OCI-LY7 (cell line): ENCODE data around the gene GABRG3. TPM values are rescaled to one million over a fixed set of nuclear protein-coding genes. Genes with fewer than 3 reads are reported as not detected.

Experiments
- BruUV-seq: library from RNA; stranded (reverse); fragments of 400-500 nt; replicated peaks from 2 replicates; lab custom pipeline; 2021; lab: Mats Ljungman, UMichigan
- CTCF ChIA-PET: fragments of 300-600 bp; sonication (Branson Sonifier 250); formaldehyde crosslinking; loops from one replicate; lab custom pipeline; 2022; ENCODE audit warnings: antibody characterized with exemption; ENCODE audit not compliant: unreplicated experiment; lab: Charles Lee
- POLR2A ChIA-PET: fragments of 300-600 bp; sonication (Branson Sonifier 250); formaldehyde crosslinking; loops from one replicate; lab custom pipeline; 2022; ENCODE audit warnings: antibody characterized with exemption; lab: Charles Lee
- DNase-seq: peaks from one replicate; pipeline ENCODE4 v3.0.0-alpha.2; 2015; ENCODE audit warnings: low spot score
- H2AFZ ChIP-seq: fragments of 200-600 bp; sonication (generic), shearing (Covaris generic); 2 replicates; pipeline ENCODE4 v1.6.1; 2014; ENCODE audit warnings: mild to moderate bottlenecking, antibody characterized with exemption, low read length, moderate library complexity
- H3K27ac ChIP-seq: fragments of 200-600 bp; sonication (generic); 2 replicates; pipeline ENCODE4 v1.5.1; 2014; ENCODE audit warnings: mixed run types, low read depth, mild to moderate bottlenecking, moderate library complexity, low read length, inconsistent platforms; ENCODE audit not compliant: poor library complexity, severe bottlenecking
- H3K36me3 ChIP-seq: fragments of 200-600 bp; sonication (generic); 2 replicates; pipeline ENCODE4 v1.6.1; 2014; ENCODE audit warnings: mild to moderate bottlenecking, antibody characterized with exemption, low read length, moderate library complexity, mixed read lengths; ENCODE audit not compliant: insufficient read depth
- H3K4me1 ChIP-seq: fragments of 200-600 bp; sonication (generic); 2 replicates; pipeline ENCODE4 v1.5.1; 2014; ENCODE audit warnings: mild to moderate bottlenecking, low read length; ENCODE audit not compliant: insufficient read depth, poor library complexity, severe bottlenecking
- H3K4me2 ChIP-seq: fragments of 200-600 bp; sonication (generic); 2 replicates; pipeline ENCODE4 v1.6.1; 2014; ENCODE audit warnings: mild to moderate bottlenecking, low read length
- H3K4me3 ChIP-seq: fragments of 200-600 bp; sonication (generic); 2 replicates; pipeline ENCODE4 v1.5.1; 2014; ENCODE audit warnings: mild to moderate bottlenecking, low read depth, low read length; ENCODE audit not compliant: poor library complexity, severe bottlenecking
- H3K79me2 ChIP-seq: fragments of 200-600 bp; sonication (generic); 2 replicates; pipeline ENCODE4 v1.6.1; 2016; ENCODE audit warnings: low read depth, mild to moderate bottlenecking, low read length, moderate library complexity, mixed read lengths; ENCODE audit not compliant: insufficient read depth
- H3K9me2 ChIP-seq: fragments of 200-600 bp; sonication (generic); 2 replicates; pipeline ENCODE4 v1.6.1; 2016; ENCODE audit warnings: mild to moderate bottlenecking, low read length, mixed read lengths; ENCODE audit not compliant: insufficient read depth
- H3K9me3 ChIP-seq: fragments of 200-600 bp; sonication (generic); 2 replicates; pipeline ENCODE4 v1.6.1; 2014; ENCODE audit warnings: mild to moderate bottlenecking, mixed run types, low read length, mixed read lengths
- H4K20me1 ChIP-seq: fragments of 200-600 bp; sonication (generic); 2 replicates; pipeline ENCODE4 v1.6.1; 2014; ENCODE audit warnings: mild to moderate bottlenecking, antibody characterized with exemption, low read length, moderate library complexity, mixed read lengths; ENCODE audit not compliant: insufficient read depth
- EZH2phosphoT487 ChIP-seq: fragments of 200-600 bp; sonication (generic); IDR thresholded peaks from 2 replicates; pipeline ENCODE4 v1.6.1; 2018; ENCODE audit warnings: low read depth, borderline replicate concordance, mild to moderate bottlenecking, mixed run types, antibody characterized with exemption, low read length, moderate library complexity, mixed read lengths
- intact Hi-C: fragments of 100-400 bp; cut with micrococcal nuclease; formaldehyde crosslinking; loops from one replicate; pipeline ENCODE4 v1.10.0; 2022; ENCODE audit not compliant: unreplicated experiment
- total RNA-seq, 2 experiments: library from RNA; depleted of rRNA in 1 of 2; stranded (reverse); fragments of >200 nt in 1 of 2; shearing (Covaris generic) in 1 of 2; gene quantifications; 2 replicates each; pipeline ENCODE4 v1.2.3, GENCODE V29; 2014 to 2022
- TF ChIP-seq, protein P1 (sequence below): fragments of 200-600 bp; sonication (generic); conservative IDR thresholded peaks from 2 replicates; pipeline ENCODE4 v1.5.1; 2014; ENCODE audit warnings: mild to moderate bottlenecking, antibody characterized with exemption, low read length, moderate library complexity, mixed read lengths

Gene GABRG3
- total RNA-seq, 2 experiments from 2014 or later = not detected

DNA sequence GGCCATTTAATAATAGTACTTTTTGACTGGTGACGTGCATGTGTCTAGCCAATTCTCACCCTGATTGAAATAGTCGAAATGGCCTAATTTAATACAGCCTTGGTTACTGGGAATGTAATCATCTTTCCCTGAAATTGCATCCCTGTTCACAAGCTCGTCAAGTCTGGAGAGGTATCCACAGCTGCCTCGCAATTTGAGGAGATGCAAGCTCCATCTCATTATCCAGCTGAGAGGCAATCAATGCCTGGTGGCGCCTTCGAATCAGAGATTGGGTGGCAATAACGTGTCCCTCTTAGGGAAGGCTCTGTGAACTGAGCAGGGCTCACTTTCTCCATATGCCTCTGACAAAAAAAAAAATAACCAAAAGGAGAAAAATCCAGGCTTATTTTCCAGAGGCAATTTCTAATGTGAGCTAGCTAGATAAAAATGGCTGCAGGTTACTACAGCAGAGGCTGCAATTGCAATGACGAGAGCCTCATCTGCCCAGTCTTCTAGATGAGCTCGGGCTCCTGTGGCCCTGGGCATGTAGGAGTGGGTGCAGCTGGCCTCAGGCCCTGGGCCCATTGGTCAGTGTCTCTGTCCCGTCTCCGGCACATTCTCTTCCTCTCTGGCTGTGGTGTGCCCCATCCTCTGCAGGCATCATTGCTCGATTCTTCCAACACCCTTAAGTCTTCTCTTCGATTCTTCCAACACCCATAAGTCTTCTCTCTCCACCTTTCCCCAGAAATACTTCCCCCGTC lies 487.5 kb downstream of the GABRG3 start:
- H3K9me2 ChIP-seq = no peaks in the 10 kb centered on the region
- no peak overlapping the region for H3K4me3 ChIP-seq
- intact Hi-C loops = no loop called here
- no peaks in the 10 kb centered on the region for H4K20me1 ChIP-seq
- CTCF ChIA-PET = no interaction called here
- no peaks in the 10 kb centered on the region for H3K79me2 ChIP-seq
- TF ChIP-seq, protein P1, sequence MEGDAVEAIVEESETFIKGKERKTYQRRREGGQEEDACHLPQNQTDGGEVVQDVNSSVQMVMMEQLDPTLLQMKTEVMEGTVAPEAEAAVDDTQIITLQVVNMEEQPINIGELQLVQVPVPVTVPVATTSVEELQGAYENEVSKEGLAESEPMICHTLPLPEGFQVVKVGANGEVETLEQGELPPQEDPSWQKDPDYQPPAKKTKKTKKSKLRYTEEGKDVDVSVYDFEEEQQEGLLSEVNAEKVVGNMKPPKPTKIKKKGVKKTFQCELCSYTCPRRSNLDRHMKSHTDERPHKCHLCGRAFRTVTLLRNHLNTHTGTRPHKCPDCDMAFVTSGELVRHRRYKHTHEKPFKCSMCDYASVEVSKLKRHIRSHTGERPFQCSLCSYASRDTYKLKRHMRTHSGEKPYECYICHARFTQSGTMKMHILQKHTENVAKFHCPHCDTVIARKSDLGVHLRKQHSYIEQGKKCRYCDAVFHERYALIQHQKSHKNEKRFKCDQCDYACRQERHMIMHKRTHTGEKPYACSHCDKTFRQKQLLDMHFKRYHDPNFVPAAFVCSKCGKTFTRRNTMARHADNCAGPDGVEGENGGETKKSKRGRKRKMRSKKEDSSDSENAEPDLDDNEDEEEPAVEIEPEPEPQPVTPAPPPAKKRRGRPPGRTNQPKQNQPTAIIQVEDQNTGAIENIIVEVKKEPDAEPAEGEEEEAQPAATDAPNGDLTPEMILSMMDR = no peak
- no peak for TF ChIP-seq EZH2phosphoT487
- no peak overlapping the region for H3K4me2 ChIP-seq
- no peak for DNase-seq
- H3K27ac ChIP-seq = no peak overlapping the region
- H2AFZ ChIP-seq = no peak overlapping the region
- no peaks in the 10 kb centered on the region for H3K36me3 ChIP-seq
- H3K4me1 ChIP-seq = no peaks in the 10 kb centered on the region
- no TSS peak for BruUV-seq
- no peaks in the 10 kb centered on the region for H3K9me3 ChIP-seq
- POLR2A ChIA-PET = interaction anchor here (0.6 to 0.7 kb wide), 2 partner anchors 13 to 235 kb away, joined by 3 read pairs; no protein-coding TSS in a partner anchor

DNA sequence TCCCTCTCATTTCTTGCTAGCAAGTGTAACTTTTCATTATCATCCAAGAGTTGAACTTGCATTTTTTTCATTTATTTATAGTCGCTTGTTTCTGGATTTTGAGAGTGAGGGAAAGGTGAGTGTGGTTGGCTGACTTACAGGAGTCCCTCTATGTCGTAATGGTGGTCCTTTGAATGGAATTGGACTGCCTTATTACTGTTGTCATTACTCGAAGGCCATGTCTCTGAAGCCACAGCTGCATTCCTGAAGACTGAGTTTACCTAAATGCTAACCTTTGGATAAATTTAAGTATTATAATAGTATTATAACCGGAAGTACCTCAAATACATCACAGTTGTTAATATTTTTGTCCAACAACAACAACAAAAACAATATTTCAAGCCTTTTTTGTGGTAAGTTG lies 488.9 kb downstream of the GABRG3 start:
- H3K36me3 ChIP-seq = no peaks in the 10 kb centered on the region
- H3K4me1 ChIP-seq = no peaks in the 10 kb centered on the region
- H3K9me2 ChIP-seq = no peaks in the 10 kb centered on the region
- H3K27ac ChIP-seq = no peak overlapping the region
- no peak overlapping the region for H2AFZ ChIP-seq
- ChIA-PET CTCF (no interaction called here), POLR2A (no interaction called here)
- H3K4me3 ChIP-seq = no peak overlapping the region
- no TSS peak for BruUV-seq
- H4K20me1 ChIP-seq = no peaks in the 10 kb centered on the region
- H3K79me2 ChIP-seq = no peaks in the 10 kb centered on the region
- DNase-seq = no peak
- no peak overlapping the region for H3K4me2 ChIP-seq
- intact Hi-C loops = loop anchor here (10.0 kb wide), 1 partner anchor 65 kb away; no protein-coding TSS in a partner anchor
- H3K9me3 ChIP-seq = 0 out of 2 replicates have a peak, but pooled peaks cover 8% of the 10 kb centered on the region
- TF ChIP-seq EZH2phosphoT487 = no peak
- TF ChIP-seq, protein P1 = no peak

DNA sequence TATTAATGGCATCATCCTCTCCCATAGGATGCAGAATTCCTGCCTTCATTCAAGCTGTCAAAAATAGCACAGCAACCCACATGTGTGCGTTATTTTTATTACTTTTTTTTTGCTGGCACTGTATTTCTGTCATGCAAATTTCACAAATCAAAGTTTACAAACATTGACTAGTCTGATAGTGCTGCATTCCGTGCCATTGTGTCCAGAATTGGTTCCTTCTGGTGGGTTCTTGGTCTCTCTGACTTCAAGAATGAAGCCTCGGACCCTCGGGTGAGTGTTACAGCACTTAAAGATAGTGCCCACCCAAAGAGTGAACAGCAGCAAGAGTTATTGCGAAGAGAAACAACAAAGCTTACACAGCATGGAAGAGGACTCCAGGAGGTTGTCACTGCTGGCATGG lies 490.2 kb downstream of the GABRG3 start:
- DNase-seq = no peak
- CTCF ChIA-PET = no interaction called here
- H3K4me3 ChIP-seq = no peak overlapping the region

More for the DNA sequence above, 490.2 kb downstream of the GABRG3 start:
- Histone ChIP-seq H2AFZ (no peak overlapping the region), H3K4me1 (no peaks in the 10 kb centered on the region), H3K27ac (no peak overlapping the region), H4K20me1 (no peaks in the 10 kb centered on the region), H3K9me2 (no peaks in the 10 kb centered on the region), H3K9me3 (0 out of 2 replicates have a peak, but pooled peaks cover 8% of the 10 kb centered on the region), H3K36me3 (no peaks in the 10 kb centered on the region), H3K79me2 (no peaks in the 10 kb centered on the region), H3K4me2 (no peak overlapping the region)
- POLR2A ChIA-PET = no interaction called here
- intact Hi-C loops = loop anchor here (10.0 kb wide), 1 partner anchor 64 kb away; no protein-coding TSS in a partner anchor
- TF ChIP-seq EZH2phosphoT487 = no peak
- TF ChIP-seq, protein P1 = no peak
- no TSS peak for BruUV-seq
